Dedifferentiated amniotic fluid mesenchymal stem cell (primary cell): ENCODE results near the gene NENF.

ENCODE experiments used
- DNase-seq: peaks from one replicate; pipeline ENCODE4 v3.0.0-alpha.2; 2016; ENCODE audit errors: extremely low spot score

NENF gene

DNA sequence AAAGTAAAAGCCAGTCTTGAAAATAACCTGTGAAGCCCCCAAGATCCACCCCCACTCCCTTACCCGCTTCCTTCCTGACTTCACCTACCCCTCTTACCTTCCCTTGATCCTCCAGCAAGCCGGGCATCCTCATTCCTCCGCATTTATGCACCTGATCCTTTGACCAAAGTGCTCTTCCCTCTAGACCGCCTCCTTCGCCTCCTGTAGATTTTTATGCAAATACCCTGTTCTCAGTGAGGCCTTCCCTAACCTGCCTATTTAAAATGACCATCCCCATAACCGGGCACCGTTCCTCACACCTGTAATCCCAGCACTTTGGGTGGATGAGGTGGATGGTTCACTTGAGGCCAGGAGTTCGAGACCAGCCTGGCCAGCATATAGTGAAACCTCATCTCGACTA lies 1.1 kb upstream of the NENF start:
- DNase-seq = no peak

DNA sequence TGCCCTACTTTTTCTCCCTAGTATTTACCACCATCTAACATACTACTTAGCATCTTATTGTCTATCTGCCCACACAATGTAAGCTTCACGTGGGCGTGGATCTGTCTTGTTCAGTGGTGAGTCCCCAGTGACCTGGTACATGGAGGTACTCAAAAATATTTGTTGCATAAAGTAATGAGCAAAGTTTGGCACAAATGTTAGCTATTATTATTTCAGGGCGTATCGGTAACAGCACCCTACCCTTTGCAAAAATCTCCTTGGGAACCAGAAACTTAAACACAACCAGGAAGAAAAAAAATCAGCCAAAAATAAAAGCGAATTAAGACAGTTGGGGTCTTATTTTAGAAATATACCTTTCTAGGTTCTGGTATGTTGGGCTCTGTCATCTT lies 454 bp upstream of the NENF start:
- DNase-seq = no peak

GRCh38 chr1:212433577-212434462 lies 1.1 kb downstream of the NENF start:
- no peak for DNase-seq

DNA sequence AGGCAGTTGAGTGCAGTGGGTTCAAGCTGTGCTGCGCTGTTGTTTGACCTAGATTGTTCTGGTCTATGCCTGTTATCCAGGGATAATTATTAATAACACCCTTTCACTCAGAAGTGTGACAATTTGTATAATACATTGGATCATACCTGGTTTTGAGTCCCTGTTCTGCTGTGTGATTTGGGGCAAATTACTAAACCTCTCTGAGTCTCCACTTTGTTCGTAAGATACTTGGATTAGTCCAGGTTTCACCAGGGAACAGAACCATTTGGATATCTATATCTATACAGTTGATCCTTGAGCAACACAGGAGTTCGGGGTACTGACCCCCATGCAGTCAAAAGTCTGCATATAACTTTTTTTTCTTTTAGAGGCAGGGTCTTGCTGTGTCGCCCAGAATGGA lies 2.3 kb downstream of the NENF start:
- no peak for DNase-seq

GRCh38 chr1:212437179-212437798 lies 4.6 kb downstream of the NENF start:
- DNase-seq = no peak

GRCh38 chr1:212438831-212439237 lies 6.1 kb downstream of the NENF start:
- DNase-seq = no peak

- DNase-seq = no peak
Measured at GRCh38 chr1:212440419-212440818, 7.7 kb downstream of the NENF start.

- no peak for DNase-seq
Measured at GRCh38 chr1:212442408-212442807, 9.7 kb downstream of the NENF start.

DNA sequence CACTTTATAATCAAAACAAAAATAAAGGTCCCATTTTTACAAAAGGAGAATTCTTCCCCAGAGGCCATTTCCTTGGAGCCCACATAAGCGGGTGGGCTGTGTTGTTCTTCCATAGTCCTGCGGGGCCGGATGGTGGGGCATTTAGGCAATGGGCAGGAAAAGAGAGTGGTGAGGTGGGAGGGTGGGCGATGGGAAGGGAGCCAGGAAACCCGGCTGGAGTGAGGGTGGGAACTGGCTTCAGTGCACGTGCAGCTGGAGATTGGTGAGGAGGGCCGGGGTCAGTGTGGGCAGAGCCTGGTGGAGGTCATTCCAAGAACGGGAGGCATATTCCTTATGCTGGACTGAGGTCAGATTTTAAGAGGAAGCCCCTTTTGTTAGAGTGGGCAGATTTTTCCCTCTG lies 13.6 kb downstream of the NENF start:
- DNase-seq = no peak

DNA sequence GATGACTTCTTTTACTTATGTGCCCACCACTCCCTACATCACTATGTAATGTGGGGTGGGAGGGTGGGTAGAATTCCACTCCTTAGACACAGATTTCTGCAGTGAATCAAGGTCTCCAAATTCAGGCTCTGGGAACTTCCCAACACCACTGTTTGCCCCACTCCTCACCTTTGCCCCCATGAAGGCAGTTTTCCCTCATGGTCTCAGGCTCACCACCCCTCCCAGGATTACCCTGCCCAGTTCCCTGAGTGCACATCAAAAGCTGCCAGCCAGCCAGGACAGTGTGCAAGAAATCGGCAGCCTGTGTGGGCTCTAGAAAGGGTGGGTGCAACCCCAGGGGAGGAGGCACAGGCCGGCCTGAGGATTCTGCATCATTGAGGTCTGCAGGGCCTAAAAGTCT lies 14.8 kb downstream of the NENF start:
- DNase-seq = no peak

GRCh38 chr1:212450331-212450881 lies 17.7 kb downstream of the NENF start:
- peak; percentile 28 for DNase-seq

DNA sequence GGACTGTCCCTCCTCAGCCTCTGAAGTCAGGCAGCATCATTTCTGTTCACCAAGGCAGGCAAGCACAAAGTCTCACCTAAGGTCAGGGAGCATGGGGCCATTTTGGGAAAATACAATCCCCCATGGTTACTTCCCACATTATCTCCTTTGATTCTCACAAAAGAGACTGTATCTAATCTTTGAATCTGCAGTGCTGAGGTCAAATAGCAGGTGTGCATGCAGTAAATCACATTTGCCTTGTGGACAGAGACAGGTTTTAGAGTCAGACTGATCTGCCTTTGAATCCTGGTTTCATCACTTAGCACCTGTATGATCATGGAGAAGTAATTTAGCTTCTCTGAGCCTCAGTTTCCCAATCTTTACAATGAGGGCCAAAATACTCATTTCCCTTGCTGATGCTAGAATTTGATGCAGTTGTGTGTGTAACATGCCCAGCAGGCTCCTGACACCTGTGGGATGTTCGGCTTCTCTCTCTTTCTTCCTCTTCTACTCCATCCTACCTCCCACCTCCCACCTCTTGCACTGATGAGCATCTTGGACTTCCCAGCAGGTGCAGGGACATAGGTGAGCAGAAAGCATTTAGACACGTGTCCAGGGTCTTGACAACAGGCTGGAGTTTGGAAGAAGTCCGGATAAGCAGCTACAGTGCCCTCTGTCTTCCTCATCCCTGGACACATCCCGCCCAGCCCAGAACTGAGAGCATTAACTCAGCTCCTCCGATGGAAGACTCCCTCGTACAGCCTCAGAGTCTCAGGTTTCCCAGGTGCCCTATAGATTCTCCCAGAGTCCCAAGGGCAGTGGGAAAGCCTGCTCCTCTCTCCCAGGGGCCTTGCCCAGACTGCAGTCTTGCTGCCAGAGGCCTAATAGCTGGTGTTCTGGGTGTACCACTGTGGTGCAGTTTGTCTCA lies 18.9 kb downstream of the NENF start:
- no peak for DNase-seq

DNA sequence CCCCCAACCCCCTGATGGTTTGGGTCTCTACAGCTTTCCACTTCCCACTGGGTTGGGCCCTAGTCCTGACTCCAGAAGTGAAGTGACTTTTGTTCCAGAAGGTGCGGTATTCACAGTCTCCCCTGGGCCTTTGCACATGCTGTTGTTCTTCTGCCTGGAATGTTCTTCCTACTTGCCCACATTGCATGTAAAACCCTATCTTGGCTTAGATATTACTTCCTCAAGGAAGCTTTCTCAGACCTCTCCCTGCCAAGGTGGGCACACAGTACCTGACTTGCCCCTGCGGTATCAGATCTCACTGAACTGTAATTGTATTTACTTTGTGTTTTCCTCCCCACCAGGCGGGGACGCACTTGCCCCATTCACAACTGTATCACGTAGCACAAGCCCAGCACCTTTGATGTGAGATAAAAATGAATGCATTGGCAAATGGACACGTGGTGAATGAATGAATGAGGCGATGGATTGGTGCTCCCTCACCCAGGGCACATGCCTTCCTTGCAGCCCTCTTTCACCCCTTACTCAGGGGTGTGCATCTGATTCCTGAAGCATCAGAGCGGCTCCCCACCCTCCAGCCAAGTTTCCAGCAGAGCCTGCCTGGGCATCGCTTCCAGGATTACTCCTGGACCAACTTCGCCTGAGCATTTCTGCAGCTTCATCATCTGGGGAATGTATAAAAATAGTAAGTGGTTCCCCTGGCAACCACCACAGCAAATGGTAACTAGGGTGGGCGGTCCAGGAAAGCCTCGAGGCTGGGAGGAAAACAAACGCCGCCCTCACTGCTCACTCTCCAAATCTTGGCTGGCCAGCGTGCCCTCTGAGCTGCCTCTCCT lies 19.8 kb downstream of the NENF start:
- peak; percentile 80 for DNase-seq

- DNase-seq = no peak
Measured at GRCh38 chr1:212453156-212453857, 20.6 kb downstream of the NENF start.

- DNase-seq = no peak
Measured at GRCh38 chr1:212454741-212455140, 22.0 kb downstream of the NENF start.

DNA sequence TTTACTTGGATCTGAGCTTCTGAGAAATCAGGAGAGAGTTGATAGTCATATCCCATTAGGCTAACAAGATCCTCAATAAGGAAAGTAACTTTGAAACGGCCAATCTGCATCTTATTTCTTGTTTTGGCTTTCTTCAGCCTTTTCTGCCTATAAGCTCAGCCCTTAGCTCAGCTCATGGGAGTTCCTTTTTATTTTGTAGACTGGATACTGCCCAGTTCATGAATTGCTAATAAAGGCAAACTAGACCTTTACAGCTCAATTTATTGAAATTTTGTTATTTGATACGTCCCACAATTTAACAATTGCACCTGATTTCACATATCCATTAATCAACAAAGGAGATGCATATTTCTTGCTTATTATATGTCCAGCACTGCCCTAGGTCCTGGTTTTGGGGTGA lies 22.7 kb downstream of the NENF start:
- no peak for DNase-seq

DNA sequence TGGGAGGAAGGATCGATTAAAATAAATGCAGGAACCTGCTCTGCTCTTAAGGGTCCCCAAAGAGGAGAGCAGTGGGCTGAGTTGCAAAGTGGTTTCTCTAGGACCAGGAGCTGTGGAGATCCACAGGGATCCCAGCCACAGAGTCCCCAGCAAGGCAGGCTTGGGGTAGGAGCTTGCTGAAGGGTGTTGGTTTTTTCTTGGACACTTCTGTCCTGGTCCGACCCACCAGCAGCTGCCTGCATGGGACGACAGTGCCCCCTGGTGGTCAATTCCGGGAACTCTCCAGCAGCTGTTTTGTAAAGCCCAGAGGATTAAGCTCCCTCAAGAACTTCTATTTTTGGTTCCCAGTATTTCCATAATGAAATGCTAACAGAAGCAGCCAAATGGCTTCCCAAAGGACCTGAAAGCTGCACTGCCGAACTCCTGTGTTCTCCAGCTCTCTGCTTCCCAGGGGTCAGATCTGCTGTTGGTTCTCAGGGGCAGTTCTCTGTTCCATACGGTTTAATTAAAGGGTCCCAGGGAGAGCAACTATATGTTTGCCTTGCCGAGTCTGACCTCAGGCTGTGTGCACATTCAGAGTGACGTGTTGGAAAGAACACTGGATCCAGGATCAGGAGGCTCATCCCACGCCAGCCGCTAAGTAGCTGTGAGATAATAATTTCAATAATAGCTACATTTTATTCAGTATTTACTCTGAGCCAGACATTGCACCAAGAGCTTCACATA lies 23.2 kb downstream of the NENF start:
- DNase-seq = peak; percentile 88

- DNase-seq = no peak
Measured at GRCh38 chr1:212457740-212458338, 25.1 kb downstream of the NENF start.

DNA sequence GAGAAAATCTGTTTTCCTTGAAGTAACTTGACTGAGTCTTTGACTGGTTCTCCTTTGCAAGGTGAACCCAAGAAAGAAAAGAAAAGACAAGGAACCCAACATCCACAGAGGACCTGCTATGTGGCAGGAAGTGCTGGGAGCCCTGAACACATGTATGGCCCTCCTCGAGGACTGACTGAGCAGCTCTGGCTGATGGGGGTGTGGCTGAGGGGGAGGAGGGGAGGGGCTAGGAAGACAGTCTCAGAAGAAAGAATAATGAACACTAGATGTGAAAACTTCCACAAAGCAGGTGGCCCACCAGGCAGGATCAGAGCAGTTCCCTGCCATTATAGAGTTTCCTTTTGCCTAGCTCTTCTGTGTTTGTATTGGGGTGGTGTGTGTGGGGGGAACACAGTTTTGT lies 26.1 kb downstream of the NENF start:
- no peak for DNase-seq
